Fibroblast of lung (primary cell): ENCODE measurements around the gene TAF5L. TPM values are rescaled to one million over a fixed set of nuclear protein-coding genes. Genes with fewer than 3 reads are reported as not detected.

Experiments
- DNase-seq, 2 donors: peaks; one replicate each; pipeline versions ENCODE4 v3.0.0 to v3.0.0-alpha.2; 2010; ENCODE audit warnings: low read depth in 2 of 2
- H2AFZ ChIP-seq: 2 replicates; pipeline ENCODE4 v1.5.1; 2012; ENCODE audit warnings: low read length, control low read depth, inconsistent platforms
- H3K27ac ChIP-seq: 2 replicates; pipeline ENCODE4 v1.5.1; 2011; ENCODE audit warnings: low read length, control low read depth; ENCODE audit not compliant: insufficient read depth
- H3K27me3 ChIP-seq: 2 replicates; pipeline ENCODE4 v1.5.1; 2011; ENCODE audit warnings: mild to moderate bottlenecking, low read length; ENCODE audit not compliant: control insufficient read depth, insufficient read depth
- H3K36me3 ChIP-seq: 2 replicates; pipeline ENCODE4 v1.5.1; 2011; ENCODE audit warnings: low read length; ENCODE audit not compliant: control insufficient read depth, insufficient read depth
- H3K4me1 ChIP-seq: 2 replicates; pipeline ENCODE4 v1.5.1; 2011; ENCODE audit warnings: low read length; ENCODE audit not compliant: control insufficient read depth, insufficient read depth; ENCODE audit errors: extremely low read depth
- H3K4me2 ChIP-seq: 2 replicates; pipeline ENCODE4 v1.5.1; 2011; ENCODE audit warnings: low read length, control low read depth; ENCODE audit not compliant: insufficient read depth; ENCODE audit errors: extremely low read depth
- H3K4me3 ChIP-seq, 4 experiments: fragments of 200-600 bp in 1 of 4; sonication (generic) in 1 of 4; replicated peaks in 1 of 4; 2 replicates each; pipeline ENCODE4 v1.5.1; 2011 to 2016; ENCODE audit warnings: low read length in 4 of 4, low read depth in 3 of 4, mild to moderate bottlenecking in 3 of 4, control low read depth in 2 of 4, inconsistent platforms in 1 of 4, mixed read lengths in 1 of 4; ENCODE audit not compliant: insufficient read depth in 1 of 4; ENCODE audit errors: control extremely low read depth in 1 of 4
- H3K79me2 ChIP-seq: 2 replicates; pipeline ENCODE4 v1.5.1; 2012; ENCODE audit warnings: mild to moderate bottlenecking, low read length, inconsistent platforms; ENCODE audit not compliant: control insufficient read depth, insufficient read depth
- H3K9ac ChIP-seq: 2 replicates; pipeline ENCODE4 v1.5.1; 2011; ENCODE audit warnings: mild to moderate bottlenecking, low read length, control low read depth; ENCODE audit not compliant: insufficient read depth
- H3K9me3 ChIP-seq: 2 replicates; pipeline ENCODE4 v1.5.1; 2012; ENCODE audit warnings: low read depth, low read length; ENCODE audit not compliant: control insufficient read depth, insufficient read depth
- H4K20me1 ChIP-seq: 2 replicates; pipeline ENCODE4 v1.5.1; 2011; ENCODE audit warnings: low read length; ENCODE audit not compliant: control insufficient read depth, insufficient read depth; ENCODE audit errors: extremely low read depth
- CTCF ChIP-seq, 2 donors: IDR thresholded peaks in 1 of 2; conservative IDR thresholded peaks in 1 of 2; 1 replicate in 1 of 2; 2 replicates in 1 of 2; pipeline ENCODE4 v1.5.1; 2011 to 2012; ENCODE audit warnings: low read length in 2 of 2, control low read depth in 1 of 2, inconsistent platforms in 1 of 2, low read depth in 1 of 2, mild to moderate bottlenecking in 1 of 2
- EZH2 ChIP-seq: IDR thresholded peaks from 2 replicates; pipeline ENCODE4 v1.5.1; 2012; ENCODE audit warnings: low read length, control low read depth, mild to moderate bottlenecking; ENCODE audit errors: missing control alignments
- polyA plus RNA-seq, 2 donors: library from polyadenylated mRNA; depleted of rRNA in 1 of 2; stranded (reverse) in 1 of 2; unstranded in 1 of 2; fragments of >200 nt; gene quantifications; 2 replicates each; pipeline ENCODE4 v1.2.1, GENCODE V29; 2011 to 2012; ENCODE audit warnings: missing spikeins in 1 of 2
- total RNA-seq: library from RNA; depleted of rRNA; stranded (reverse); fragments of >200 nt; gene quantifications from 2 replicates; pipeline ENCODE4 v1.2.1, GENCODE V29; 2014

The TAF5L gene
- total and polyA plus RNA-seq, 2 donors (not counting 1 experiment from before 2014, with no cell fraction given) = 17.3 to 18.6 TPM

- Histone ChIP-seq H3K4me3 (no peak overlapping the region), H3K36me3 (no peaks in the 10 kb centered on the region), H4K20me1 (no peaks in the 10 kb centered on the region), H3K9me3 (no peaks in the 10 kb centered on the region), H3K9ac (no peak overlapping the region), H3K79me2 (peaks cover 83% of the 10 kb centered on the region), H3K27ac (no peak overlapping the region), H2AFZ (no peak overlapping the region), H3K27me3 (no peaks in the 10 kb centered on the region), H3K4me1 (peaks cover 2% of the 10 kb centered on the region), H3K4me2 (no peak overlapping the region)
- peak in 1 of 2 donors; percentile 50 for DNase-seq
- no peak for TF ChIP-seq EZH2
- no peak for TF ChIP-seq CTCF (conservative IDR thresholded peaks at IDR 0.05 in 1 of 2, IDR thresholded peaks at IDR 0.05 in 1 of 2; ENCODE audit: low read depth in 1 of 2, low read length in 2 of 2)
Observed at GRCh38 chr1:229621663-229622062, 4.3 kb downstream of the TAF5L start.

- Histone ChIP-seq H2AFZ (no peak overlapping the region), H3K9ac (no peak overlapping the region), H3K4me1 (peaks cover 2% of the 10 kb centered on the region), H3K9me3 (no peaks in the 10 kb centered on the region), H3K79me2 (peaks cover 83% of the 10 kb centered on the region), H4K20me1 (no peaks in the 10 kb centered on the region), H3K4me2 (no peak overlapping the region), H3K27me3 (no peaks in the 10 kb centered on the region), H3K4me3 (no peak overlapping the region), H3K36me3 (no peaks in the 10 kb centered on the region), H3K27ac (no peak overlapping the region)
- peak; percentile 38 to 82 for DNase-seq
- TF ChIP-seq CTCF (conservative IDR thresholded peaks at IDR 0.05 in 1 of 2, IDR thresholded peaks at IDR 0.05 in 1 of 2; ENCODE audit: low read depth in 1 of 2, low read length in 2 of 2) = no peak
- no peak for TF ChIP-seq EZH2
Observed at GRCh38 chr1:229620876-229621275, 5.0 kb downstream of the TAF5L start.

- no peaks in the 10 kb centered on the region for H3K9me3 ChIP-seq
- H3K27me3 ChIP-seq = no peaks in the 10 kb centered on the region
- no peak overlapping the region for H3K4me3 ChIP-seq
- H3K79me2 ChIP-seq = peaks cover 82% of the 10 kb centered on the region
- no peaks in the 10 kb centered on the region for H4K20me1 ChIP-seq
- H3K36me3 ChIP-seq = no peaks in the 10 kb centered on the region
- peaks cover 2% of the 10 kb centered on the region for H3K4me1 ChIP-seq
- no peak overlapping the region for H3K27ac ChIP-seq
- no peak overlapping the region for H2AFZ ChIP-seq
- no peak overlapping the region for H3K9ac ChIP-seq
- TF ChIP-seq EZH2 = no peak
- TF ChIP-seq CTCF (conservative IDR thresholded peaks at IDR 0.05 in 1 of 2, IDR thresholded peaks at IDR 0.05 in 1 of 2; ENCODE audit: low read depth in 1 of 2, low read length in 2 of 2) = no peak
- DNase-seq = no peak
- H3K4me2 ChIP-seq = no peak overlapping the region
Observed at GRCh38 chr1:229619614-229620013, 6.3 kb downstream of the TAF5L start.
